ENCODE measurements around the gene TAS2R1.

DNA sequence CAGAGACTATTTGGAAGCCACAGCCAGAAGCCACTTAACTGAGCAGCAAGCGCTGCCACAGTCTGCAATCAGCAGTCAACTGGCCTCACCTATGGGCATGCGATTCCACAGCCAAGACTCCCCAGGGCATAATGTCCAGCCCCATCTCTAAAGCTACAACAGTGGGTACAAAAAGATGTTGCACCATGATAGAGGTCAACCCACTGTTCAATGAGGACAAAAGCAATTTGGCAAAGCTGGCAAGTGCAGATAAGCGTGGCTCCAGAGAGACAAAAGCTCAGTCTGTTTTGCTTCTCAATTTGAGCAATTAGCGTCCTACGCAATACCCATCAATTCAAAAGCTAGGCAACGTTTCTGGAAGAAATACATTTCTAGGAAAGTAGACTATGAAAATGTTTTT, 3.2 kb downstream of the TAS2R1 start:
- TF ChIP-seq ZNF384 (IDR thresholded peaks at IDR 0.05) = no peak
- no peak for TF ChIP-seq NFRKB (IDR thresholded peaks at IDR 0.05)
- no peak for TF ChIP-seq BHLHE40 (IDR thresholded peaks at IDR 0.05; ENCODE audit: borderline replicate concordance)

Measured in HEK293T (cell line).